ENCODE results near the gene ALPP.

Gene ALPP

GRCh38 chr2:232347369-232347768, 31.2 kb upstream of the ALPP start:
- no peak overlapping the region for H3K4me3 ChIP-seq
- H3K27me3 ChIP-seq: peaks cover 0 to 29% of the 10 kb centered on the region in 2 donors
- H3K27ac ChIP-seq: no peak overlapping the region
- H3K36me3 ChIP-seq: no peaks in the 10 kb centered on the region
- intact Hi-C loops (cut with DNase I; ENCODE audit: low total_unique reads): no loop called here
- DNase-seq: no peak
- TF ChIP-seq, protein P1, sequence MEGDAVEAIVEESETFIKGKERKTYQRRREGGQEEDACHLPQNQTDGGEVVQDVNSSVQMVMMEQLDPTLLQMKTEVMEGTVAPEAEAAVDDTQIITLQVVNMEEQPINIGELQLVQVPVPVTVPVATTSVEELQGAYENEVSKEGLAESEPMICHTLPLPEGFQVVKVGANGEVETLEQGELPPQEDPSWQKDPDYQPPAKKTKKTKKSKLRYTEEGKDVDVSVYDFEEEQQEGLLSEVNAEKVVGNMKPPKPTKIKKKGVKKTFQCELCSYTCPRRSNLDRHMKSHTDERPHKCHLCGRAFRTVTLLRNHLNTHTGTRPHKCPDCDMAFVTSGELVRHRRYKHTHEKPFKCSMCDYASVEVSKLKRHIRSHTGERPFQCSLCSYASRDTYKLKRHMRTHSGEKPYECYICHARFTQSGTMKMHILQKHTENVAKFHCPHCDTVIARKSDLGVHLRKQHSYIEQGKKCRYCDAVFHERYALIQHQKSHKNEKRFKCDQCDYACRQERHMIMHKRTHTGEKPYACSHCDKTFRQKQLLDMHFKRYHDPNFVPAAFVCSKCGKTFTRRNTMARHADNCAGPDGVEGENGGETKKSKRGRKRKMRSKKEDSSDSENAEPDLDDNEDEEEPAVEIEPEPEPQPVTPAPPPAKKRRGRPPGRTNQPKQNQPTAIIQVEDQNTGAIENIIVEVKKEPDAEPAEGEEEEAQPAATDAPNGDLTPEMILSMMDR (IDR thresholded peaks at IDR 0.05): no peak
- peaks cover 0 to 15% (median 2%) of the 10 kb centered on the region in 4 donors for H3K4me1 ChIP-seq
- peaks cover 0 to 26% (median 19%) of the 10 kb centered on the region in 3 donors for H3K9me3 ChIP-seq

- Histone ChIP-seq H3K27ac (no peak overlapping the region), H3K36me3 (no peaks in the 10 kb centered on the region), H3K27me3 (peaks cover 0 to 45% of the 10 kb centered on the region in 2 donors), H3K4me3 (no peak overlapping the region), H3K4me1 (peaks cover 0 to 19% (median 2%) of the 10 kb centered on the region in 4 donors), H3K9me3 (peaks cover 0 to 12% (median 10%) of the 10 kb centered on the region in 3 donors)
- intact Hi-C loops (cut with DNase I; ENCODE audit: low total_unique reads): no loop called here
- DNase-seq: peak in 1 of 2 donors; percentile 54
- TF ChIP-seq, protein P1 (IDR thresholded peaks at IDR 0.05): no peak
Measured at GRCh38 chr2:232348936-232349335, 29.6 kb upstream of the ALPP start.

GRCh38 chr2:232349546-232349945, 29.0 kb upstream of the ALPP start:
- peaks cover 0 to 48% of the 10 kb centered on the region in 2 donors for H3K27me3 ChIP-seq
- TF ChIP-seq, protein P1 (IDR thresholded peaks at IDR 0.05): no peak
- H3K36me3 ChIP-seq: no peaks in the 10 kb centered on the region
- no peak overlapping the region for H3K27ac ChIP-seq
- no peak overlapping the region for H3K4me3 ChIP-seq
- intact Hi-C loops (cut with DNase I; ENCODE audit: low total_unique reads): no loop called here
- H3K9me3 ChIP-seq: peaks cover 0 to 11% (median 10%) of the 10 kb centered on the region in 3 donors
- DNase-seq: peak; percentile 6 to 32
- H3K4me1 ChIP-seq: peaks cover 0 to 19% (median 2%) of the 10 kb centered on the region in 4 donors

- Histone ChIP-seq H3K27ac (no peak overlapping the region), H3K27me3 (peaks cover 0 to 53% of the 10 kb centered on the region in 2 donors), H3K36me3 (no peaks in the 10 kb centered on the region), H3K4me3 (no peak overlapping the region), H3K9me3 (peaks cover 0 to 10% (median 9%) of the 10 kb centered on the region in 3 donors), H3K4me1 (peaks cover 0 to 19% (median 2%) of the 10 kb centered on the region in 4 donors)
- TF ChIP-seq, protein P1 (IDR thresholded peaks at IDR 0.05): no peak
- DNase-seq: peak in 1 of 2 donors; percentile 29
- intact Hi-C loops (cut with DNase I; ENCODE audit: low total_unique reads): no loop called here
Measured at GRCh38 chr2:232349946-232350635, 28.5 kb upstream of the ALPP start.

GRCh38 chr2:232350804-232351685, 27.5 kb upstream of the ALPP start:
- Histone ChIP-seq H3K27me3 (peaks cover 0 to 53% of the 10 kb centered on the region in 2 donors), H3K4me1 (peaks cover 0 to 19% (median 2%) of the 10 kb centered on the region in 4 donors), H3K4me3 (no peak overlapping the region), H3K27ac (no peak overlapping the region), H3K36me3 (no peaks in the 10 kb centered on the region), H3K9me3 (peaks cover 0 to 10% (median 6%) of the 10 kb centered on the region in 3 donors)
- intact Hi-C loops (cut with DNase I; ENCODE audit: low total_unique reads): no loop called here
- peak in 1 of 2 donors; percentile 56 for DNase-seq
- TF ChIP-seq, protein P1 (IDR thresholded peaks at IDR 0.05): no peak

Measured in tibial artery (tissue), 4 donors.